Smooth muscle cell (in vitro differentiated cells): Measurements from ENCODE around the gene SMCO2. TPM values are rescaled to one million over a fixed set of nuclear protein-coding genes. Genes with fewer than 3 reads are reported as not detected.

Experiments
- DNase-seq: peaks from one replicate; lab custom pipeline; 2025; ENCODE audit not compliant: unreplicated experiment; lab: John Stamatoyannopoulos, UW
- H2AFZ ChIP-seq: fragments of 200-600 bp; sonication (generic); 2 replicates; pipeline ENCODE4 v1.6.0; 2016; ENCODE audit warnings: antibody characterized with exemption, low read depth, mild to moderate bottlenecking
- H3F3A ChIP-seq: fragments of 200-600 bp; sonication (generic); 2 replicates; pipeline ENCODE4 v1.6.0; 2017; ENCODE audit warnings: antibody characterized with exemption, low read depth
- H3K27ac ChIP-seq: fragments of 200-600 bp; sonication (generic); 2 replicates; pipeline ENCODE4 v1.5.1; 2016; ENCODE audit warnings: low read depth, mild to moderate bottlenecking
- H3K27me3 ChIP-seq: fragments of 200-600 bp; sonication (generic); 2 replicates; pipeline ENCODE4 v1.6.1; 2016; ENCODE audit warnings: low read depth, mild to moderate bottlenecking
- H3K36me3 ChIP-seq: fragments of 200-600 bp; sonication (generic); 2 replicates; pipeline ENCODE4 v1.5.1; 2016; ENCODE audit warnings: low read depth
- H3K4me1 ChIP-seq: fragments of 200-600 bp; sonication (generic); 2 replicates; pipeline ENCODE4 v1.5.1; 2016; ENCODE audit warnings: low read depth
- H3K4me2 ChIP-seq: fragments of 200-600 bp; sonication (generic); 2 replicates; pipeline ENCODE4 v1.6.0; 2016; ENCODE audit warnings: mild to moderate bottlenecking
- H3K4me3 ChIP-seq: fragments of 200-600 bp; sonication (generic); 2 replicates; pipeline ENCODE4 v1.5.1; 2016; ENCODE audit warnings: mild to moderate bottlenecking
- H3K79me2 ChIP-seq: fragments of 200-600 bp; sonication (generic); 2 replicates; pipeline ENCODE4 v1.6.0; 2016; ENCODE audit warnings: low read depth, mild to moderate bottlenecking
- H3K9ac ChIP-seq: fragments of 200-600 bp; sonication (generic); 2 replicates; pipeline ENCODE4 v1.6.0; 2016; ENCODE audit warnings: low read depth
- H3K9me3 ChIP-seq: fragments of 200-600 bp; sonication (generic); replicated peaks from 2 replicates; pipeline ENCODE4 v1.5.1; 2016; ENCODE audit warnings: low read depth
- H4K20me1 ChIP-seq: fragments of 200-600 bp; sonication (generic); 2 replicates; pipeline ENCODE4 v1.6.0; 2016; ENCODE audit warnings: low read depth
- WGBS: methylation state at CpG from one replicate; pipeline ENCODE4 v1.1.7; 2016; ENCODE audit warnings: low lambda C conversion rate; 5-methylcytosine and 5-hydroxymethylcytosine counted together
- polyA plus RNA-seq: library from polyadenylated mRNA; unstranded; fragments of >200 nt; fragmentation: Nextera tagmentation; extraction: Ambion mirVana; gene quantifications from 2 replicates; pipeline ENCODE4 v1.2.1, GENCODE V29; 2016
- total RNA-seq: library from RNA; depleted of rRNA; stranded (reverse); fragments of >200 nt; gene quantifications from 2 replicates; pipeline ENCODE4 v1.2.3, GENCODE V29; 2014
- TF ChIP-seq, protein P1 (sequence below): fragments of 200-600 bp; sonication (generic); IDR thresholded peaks from 2 replicates; pipeline ENCODE4 v1.5.1; 2017; ENCODE audit warnings: borderline replicate concordance, mild to moderate bottlenecking, antibody characterized with exemption; ENCODE audit not compliant: insufficient read depth, poor library complexity, severe bottlenecking

SMCO2 gene
- total and polyA plus RNA-seq, 2 experiments from 2014 or later = not detected

DNA sequence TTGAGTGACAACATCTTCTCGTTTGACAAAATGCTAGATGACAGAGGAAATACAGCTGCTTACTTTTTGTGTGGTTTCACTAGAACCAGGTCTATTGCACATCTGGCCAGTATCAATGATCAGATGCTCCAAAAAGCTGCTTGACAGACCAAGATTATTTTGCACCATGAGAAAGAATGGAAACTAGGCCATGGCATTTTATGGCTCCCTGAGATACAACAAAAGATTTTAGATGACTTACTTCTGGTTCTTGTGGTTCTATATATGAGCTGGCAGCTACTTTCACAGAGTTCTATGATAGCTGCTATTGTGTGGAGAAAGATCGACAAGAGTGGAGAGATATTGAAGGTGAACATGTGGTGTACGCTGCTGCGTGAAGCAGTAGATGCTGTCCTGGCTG lies 51.6 kb downstream of the SMCO2 start:
- Histone ChIP-seq H3F3A (no peaks in the 10 kb centered on the region), H3K9me3 (no peaks in the 10 kb centered on the region), H4K20me1 (no peaks in the 10 kb centered on the region), H3K9ac (no peak overlapping the region), H3K4me1 (no peaks in the 10 kb centered on the region), H3K4me3 (no peak overlapping the region), H3K36me3 (no peaks in the 10 kb centered on the region), H3K79me2 (no peaks in the 10 kb centered on the region), H2AFZ (no peak overlapping the region), H3K27me3 (no peaks in the 10 kb centered on the region), H3K4me2 (no peak overlapping the region), H3K27ac (no peak overlapping the region)
- DNase-seq = no peak
- TF ChIP-seq, protein P1, sequence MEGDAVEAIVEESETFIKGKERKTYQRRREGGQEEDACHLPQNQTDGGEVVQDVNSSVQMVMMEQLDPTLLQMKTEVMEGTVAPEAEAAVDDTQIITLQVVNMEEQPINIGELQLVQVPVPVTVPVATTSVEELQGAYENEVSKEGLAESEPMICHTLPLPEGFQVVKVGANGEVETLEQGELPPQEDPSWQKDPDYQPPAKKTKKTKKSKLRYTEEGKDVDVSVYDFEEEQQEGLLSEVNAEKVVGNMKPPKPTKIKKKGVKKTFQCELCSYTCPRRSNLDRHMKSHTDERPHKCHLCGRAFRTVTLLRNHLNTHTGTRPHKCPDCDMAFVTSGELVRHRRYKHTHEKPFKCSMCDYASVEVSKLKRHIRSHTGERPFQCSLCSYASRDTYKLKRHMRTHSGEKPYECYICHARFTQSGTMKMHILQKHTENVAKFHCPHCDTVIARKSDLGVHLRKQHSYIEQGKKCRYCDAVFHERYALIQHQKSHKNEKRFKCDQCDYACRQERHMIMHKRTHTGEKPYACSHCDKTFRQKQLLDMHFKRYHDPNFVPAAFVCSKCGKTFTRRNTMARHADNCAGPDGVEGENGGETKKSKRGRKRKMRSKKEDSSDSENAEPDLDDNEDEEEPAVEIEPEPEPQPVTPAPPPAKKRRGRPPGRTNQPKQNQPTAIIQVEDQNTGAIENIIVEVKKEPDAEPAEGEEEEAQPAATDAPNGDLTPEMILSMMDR = no peak
- WGBS = 91% methylated on average over 4 of the region's 4 CpGs

GRCh38 chr12:27498761-27499160 lies 52.2 kb downstream of the SMCO2 start:
- Histone ChIP-seq H3K27ac (no peak overlapping the region), H3F3A (no peaks in the 10 kb centered on the region), H3K4me3 (no peak overlapping the region), H3K79me2 (no peaks in the 10 kb centered on the region), H2AFZ (no peak overlapping the region), H4K20me1 (no peaks in the 10 kb centered on the region), H3K4me2 (no peak overlapping the region), H3K9ac (no peak overlapping the region), H3K36me3 (no peaks in the 10 kb centered on the region), H3K27me3 (no peaks in the 10 kb centered on the region), H3K4me1 (no peaks in the 10 kb centered on the region), H3K9me3 (no peaks in the 10 kb centered on the region)
- no peak for DNase-seq
- WGBS = 83% methylated on average over 5 of the region's 5 CpGs
- TF ChIP-seq, protein P1 = no peak

DNA sequence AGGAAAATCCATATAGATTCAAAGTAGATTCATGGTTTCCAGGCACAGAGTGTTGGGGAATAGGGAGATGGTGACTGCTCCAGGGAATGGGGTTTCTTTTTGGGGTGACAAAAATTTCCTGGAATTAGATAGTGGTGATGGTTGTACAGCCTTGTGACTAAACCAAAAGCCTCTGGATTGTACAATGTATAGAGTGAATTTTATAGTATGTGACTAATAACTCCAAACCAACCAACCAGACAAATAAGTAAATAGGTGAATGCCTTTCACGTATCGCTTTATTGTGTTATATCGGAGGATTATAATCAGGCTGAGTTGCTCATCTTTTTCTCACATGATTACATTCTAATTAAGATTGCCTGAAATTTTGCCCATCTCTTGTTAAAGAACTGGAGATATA lies 52.8 kb downstream of the SMCO2 start:
- no peaks in the 10 kb centered on the region for H3K4me1 ChIP-seq
- no peak for DNase-seq
- no peak overlapping the region for H3K9ac ChIP-seq
- H3K36me3 ChIP-seq = no peaks in the 10 kb centered on the region
- H3K79me2 ChIP-seq = no peaks in the 10 kb centered on the region
- H4K20me1 ChIP-seq = no peaks in the 10 kb centered on the region
- no peaks in the 10 kb centered on the region for H3K9me3 ChIP-seq
- H3F3A ChIP-seq = no peaks in the 10 kb centered on the region
- H2AFZ ChIP-seq = no peak overlapping the region
- no peak overlapping the region for H3K4me3 ChIP-seq
- 100% methylated on average over 3 of the region's 3 CpGs for WGBS
- TF ChIP-seq, protein P1 = no peak
- H3K27me3 ChIP-seq = no peaks in the 10 kb centered on the region
- H3K27ac ChIP-seq = no peak overlapping the region
- no peak overlapping the region for H3K4me2 ChIP-seq

GRCh38 chr12:27500546-27500945 lies 54.0 kb downstream of the SMCO2 start:
- no peak overlapping the region for H3K4me2 ChIP-seq
- H2AFZ ChIP-seq = no peak overlapping the region
- no peak overlapping the region for H3K9ac ChIP-seq
- no peaks in the 10 kb centered on the region for H4K20me1 ChIP-seq
- H3K36me3 ChIP-seq = no peaks in the 10 kb centered on the region
- no peak overlapping the region for H3K27ac ChIP-seq
- no peaks in the 10 kb centered on the region for H3F3A ChIP-seq
- H3K27me3 ChIP-seq = no peaks in the 10 kb centered on the region
- no peaks in the 10 kb centered on the region for H3K4me1 ChIP-seq
- WGBS = 75% methylated on average over 3 of the region's 3 CpGs
- H3K9me3 ChIP-seq = no peaks in the 10 kb centered on the region
- H3K4me3 ChIP-seq = no peak overlapping the region
- H3K79me2 ChIP-seq = no peaks in the 10 kb centered on the region
- TF ChIP-seq, protein P1 = no peak
- no peak for DNase-seq
